IPS-18c (cell line): ENCODE data around the gene SOCS7.
"Not testable (repeated sequence)": the region's sequence is repeated elsewhere in the genome, so short reads cannot be mapped to it uniquely, and the experiment has no call there.

Experiments used
- H3K4me3 ChIP-seq: 2 replicates; pipeline ENCODE4 v1.7.0; 2013; ENCODE audit warnings: low read depth, mild to moderate bottlenecking, low read length, moderate library complexity; ENCODE audit not compliant: insufficient read depth
- H3K9me3 ChIP-seq: one replicate; pipeline ENCODE4 v1.6.1; 2013; ENCODE audit warnings: mild to moderate bottlenecking, low read length, moderate library complexity; ENCODE audit not compliant: control insufficient read depth, insufficient read depth

Gene SOCS7

GRCh38 chr17:38425744-38426143 lies 74.1 kb downstream of the SOCS7 start:
- H3K9me3 ChIP-seq, result peaks cover 2% of the 10 kb centered on the region
- no peak overlapping the region; the same call in 1 of the 2 replicates for H3K4me3 ChIP-seq

GRCh38 chr17:38426441-38426840 lies 74.8 kb downstream of the SOCS7 start:
- no peak overlapping the region for H3K4me3 ChIP-seq
- peaks cover 2% of the 10 kb centered on the region for H3K9me3 ChIP-seq

- peaks cover 2% of the 10 kb centered on the region for H3K9me3 ChIP-seq
- peak overlapping the region; percentile 51 for H3K4me3 ChIP-seq
Measured at GRCh38 chr17:38427160-38427949, 75.7 kb downstream of the SOCS7 start.

DNA sequence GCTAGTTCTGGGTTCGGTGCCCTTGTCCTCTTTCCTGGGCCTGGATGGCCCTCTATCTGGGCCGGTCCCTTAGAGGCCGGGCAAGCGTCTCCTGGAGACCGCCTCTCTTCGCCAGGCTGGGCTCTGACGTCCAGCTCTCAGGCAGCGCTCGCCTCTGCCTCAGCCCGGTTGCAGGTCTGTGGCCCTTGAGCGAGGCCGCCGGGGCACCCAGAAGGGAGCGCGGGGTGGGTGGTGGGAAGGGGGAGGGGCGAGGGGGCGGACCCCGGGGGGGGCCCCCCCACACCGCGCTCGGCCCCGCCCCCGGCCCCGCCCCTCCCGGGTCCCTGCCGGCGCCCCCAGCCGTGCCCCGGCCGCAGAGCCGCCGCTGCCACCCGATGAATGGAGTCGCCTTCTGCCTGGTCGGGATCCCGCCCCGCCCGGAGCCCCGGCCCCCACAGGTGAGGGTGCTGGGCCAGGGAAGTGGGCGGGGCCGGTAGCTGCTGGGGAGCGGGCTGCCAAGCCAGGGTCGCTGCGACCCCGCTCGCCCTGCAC lies 76.5 kb downstream of the SOCS7 start, which contains the start of gene ARHGAP23:
Gene ARHGAP23 (plus strand): TSS at position 353 of the 531 bp plus-strand sequence. CDS start 22 bp downstream, at position 375.
- Histone ChIP-seq H3K9me3 (peaks cover 2% of the 10 kb centered on the region), H3K4me3 (peak within 1 kb of the TSS; percentile 73)

- peaks cover 2% of the 10 kb centered on the region for H3K9me3 ChIP-seq
- peak overlapping the region; percentile 73 for H3K4me3 ChIP-seq
Measured at GRCh38 chr17:38428643-38429371, 77.2 kb downstream of the SOCS7 start.

- Histone ChIP-seq H3K9me3 (peaks cover 2% of the 10 kb centered on the region), H3K4me3 (no peak overlapping the region)
Measured at GRCh38 chr17:38429476-38430100, 77.9 kb downstream of the SOCS7 start.

DNA sequence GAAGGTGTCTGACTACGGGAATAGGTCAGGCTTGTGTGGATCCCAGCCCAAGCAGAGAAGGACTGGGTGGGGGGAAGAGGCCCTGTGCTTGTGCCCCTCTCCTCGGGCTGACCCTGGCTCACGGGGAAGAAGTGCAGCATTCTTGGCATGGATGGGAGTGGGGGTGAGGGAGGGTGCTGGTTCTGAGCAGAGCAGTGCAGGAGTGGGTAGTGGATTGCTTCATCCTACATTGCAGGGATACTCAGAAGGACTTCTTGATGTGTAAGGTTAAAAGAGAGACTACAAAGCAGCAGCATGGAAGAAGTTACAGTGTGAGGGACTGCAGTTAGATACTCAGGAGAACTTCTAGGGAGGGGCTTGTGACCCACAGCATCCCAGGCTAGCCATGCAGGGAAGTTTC lies 78.7 kb downstream of the SOCS7 start:
- Histone ChIP-seq H3K4me3 (no peak overlapping the region), H3K9me3 (peaks cover 2% of the 10 kb centered on the region)

- Histone ChIP-seq H3K4me3 (no peak overlapping the region), H3K9me3 (peaks cover 2% of the 10 kb centered on the region)
Measured at GRCh38 chr17:38430822-38431221, 79.2 kb downstream of the SOCS7 start.

- H3K4me3 ChIP-seq, result no peak overlapping the region
- H3K9me3 ChIP-seq, result peaks cover 2% of the 10 kb centered on the region
Measured at GRCh38 chr17:38431346-38432145, 79.9 kb downstream of the SOCS7 start.

DNA sequence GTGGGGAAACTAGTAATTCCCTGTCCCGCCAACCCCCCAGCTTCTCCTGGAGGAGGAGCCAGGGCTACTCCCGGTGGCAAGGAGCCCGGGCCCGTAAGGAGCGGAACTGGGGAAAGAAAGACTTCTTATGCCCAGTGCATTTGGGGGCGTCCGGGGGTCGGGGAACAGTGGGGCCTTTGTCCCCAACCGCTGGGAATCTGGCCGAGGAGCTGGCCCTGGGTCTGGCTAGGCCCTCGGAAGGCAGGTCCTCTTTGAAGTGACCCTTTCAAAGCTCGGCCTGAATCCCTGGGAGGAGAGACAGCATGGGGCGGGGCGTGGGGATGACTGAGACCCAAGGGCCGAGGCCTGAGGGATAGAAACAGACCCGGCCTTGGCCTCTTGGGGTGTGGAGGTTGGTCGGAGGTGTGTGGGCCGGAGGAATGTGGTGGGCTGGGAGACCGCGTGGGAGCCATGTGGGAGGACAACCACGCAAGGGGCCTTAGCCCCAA lies 82.6 kb downstream of the SOCS7 start:
- Histone ChIP-seq H3K4me3 (no peak overlapping the region), H3K9me3 (no peaks in the 10 kb centered on the region)

DNA sequence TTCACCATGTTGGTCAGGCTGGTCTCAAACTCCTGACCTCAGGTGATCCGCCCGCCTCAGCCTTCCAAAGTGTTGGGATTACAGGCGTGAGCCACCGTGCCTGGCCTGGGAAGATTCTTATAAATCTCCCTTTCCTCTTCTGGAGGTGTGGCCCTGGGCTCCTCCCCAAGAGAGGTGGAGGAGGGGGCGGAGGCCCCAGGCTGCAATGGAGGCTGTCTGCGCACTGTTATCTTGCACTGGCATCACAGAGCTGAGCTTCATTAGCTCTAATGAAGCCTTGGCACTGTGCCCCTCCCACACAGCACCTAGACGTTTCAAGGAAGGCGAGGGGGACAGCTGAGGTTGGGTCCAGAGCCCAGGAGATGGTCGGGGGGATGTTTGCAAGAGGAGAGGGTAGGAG lies 84.2 kb downstream of the SOCS7 start:
- no peaks in the 10 kb centered on the region for H3K9me3 ChIP-seq
- H3K4me3 ChIP-seq, result no peak overlapping the region

- H3K4me3 ChIP-seq, result no peak overlapping the region
- H3K9me3 ChIP-seq, result no peaks in the 10 kb centered on the region
Measured at GRCh38 chr17:38436386-38436785, 84.7 kb downstream of the SOCS7 start.

DNA sequence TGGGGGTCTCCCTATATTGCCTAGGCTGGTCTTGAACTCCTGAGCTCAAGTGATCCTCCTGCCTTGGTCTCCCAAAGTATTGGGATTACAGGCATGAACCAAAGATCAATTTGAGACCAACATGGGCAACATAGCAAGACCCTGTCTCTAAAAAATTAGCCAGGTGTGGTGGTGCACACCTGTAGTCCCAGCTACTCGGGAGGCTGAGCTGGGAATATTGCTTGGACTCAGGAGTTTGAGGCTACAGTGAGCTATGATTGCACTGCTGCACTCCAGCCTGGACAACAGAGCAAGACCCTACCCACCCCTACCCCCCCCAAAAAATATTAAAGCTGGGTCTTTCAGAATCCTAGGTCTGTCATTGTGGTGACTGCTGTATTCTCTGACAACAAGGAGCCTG lies 85.7 kb downstream of the SOCS7 start:
- H3K9me3 ChIP-seq, H3K4me3 ChIP-seq: not testable (repeated sequence)

GRCh38 chr17:38439436-38439835 lies 87.8 kb downstream of the SOCS7 start:
- peaks cover 2% of the 10 kb centered on the region for H3K9me3 ChIP-seq
- no peak overlapping the region for H3K4me3 ChIP-seq

GRCh38 chr17:38440614-38441397 lies 89.2 kb downstream of the SOCS7 start:
- Histone ChIP-seq H3K4me3 (no peak overlapping the region; the same call in 1 of the 2 replicates), H3K9me3 (peaks cover 2% of the 10 kb centered on the region)

DNA sequence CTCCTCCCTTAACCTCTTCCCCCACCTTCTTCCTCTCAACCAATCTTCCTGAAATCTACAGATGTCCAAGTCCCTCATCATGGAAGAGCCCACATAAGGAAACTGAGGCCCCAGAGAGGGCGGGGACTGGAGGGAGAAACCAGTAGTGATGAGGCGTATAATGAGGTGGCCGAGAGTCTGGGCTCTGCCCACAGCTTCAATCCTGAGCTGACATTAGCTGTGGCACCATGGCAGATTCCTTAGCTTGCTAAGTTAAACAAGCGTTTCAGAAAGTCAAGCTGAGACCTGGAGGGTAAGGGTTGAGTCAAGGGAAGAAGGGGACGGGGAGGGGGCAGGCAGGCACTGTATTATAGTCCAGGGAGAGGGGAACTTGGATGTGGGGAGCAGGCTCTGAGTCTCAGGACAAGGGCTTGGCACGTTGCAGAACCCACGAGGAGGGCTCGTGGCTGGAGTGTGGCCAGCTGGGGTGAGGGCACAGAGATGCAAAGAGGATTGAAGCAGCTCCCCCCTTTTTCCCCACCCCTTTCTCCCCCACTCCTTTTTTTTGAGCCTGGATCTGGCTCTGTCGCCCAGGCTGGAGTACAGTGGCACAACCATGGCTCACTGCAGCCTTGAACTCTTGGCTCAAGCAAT lies 89.9 kb downstream of the SOCS7 start:
- Histone ChIP-seq H3K9me3 (peaks cover 2% of the 10 kb centered on the region), H3K4me3 (no peak overlapping the region)
